ENCODE data around the gene AKR1B1. TPM values are rescaled to one million over a fixed set of nuclear protein-coding genes. Genes with fewer than 3 reads are reported as not detected.
"Not testable (repeated sequence)": the region's sequence is repeated elsewhere in the genome, so short reads cannot be mapped to it uniquely, and the experiment has no call there.

Gene AKR1B1
- total RNA-seq, 2 experiments from 2014 or later, result 75.7 to 167 TPM

DNA sequence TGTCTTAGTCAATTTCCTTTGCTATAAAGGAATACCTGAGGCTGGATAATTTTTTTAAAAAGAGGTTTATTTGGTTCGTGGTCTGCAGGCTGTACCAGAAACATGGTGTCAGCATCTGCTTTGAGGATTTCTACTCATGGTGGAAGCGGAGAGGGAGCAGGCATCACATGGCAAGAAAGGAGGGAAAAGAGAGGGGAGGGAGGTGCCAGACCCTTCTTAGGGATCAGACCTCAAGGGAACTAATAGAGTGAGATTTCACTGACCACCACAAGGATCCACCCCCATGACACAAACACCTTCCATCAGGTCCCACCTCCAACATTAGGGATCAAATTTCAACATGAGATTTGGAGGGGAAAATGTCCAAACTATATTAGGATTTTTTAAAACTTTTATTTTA lies 41.5 kb upstream of the AKR1B1 start:
- H3K36me3 ChIP-seq (ENCODE audit: insufficient read depth, low read length), result no peaks in the 10 kb centered on the region
- no peak overlapping the region for H3K4me2 ChIP-seq (ENCODE audit: low read length)
- ChIA-PET CTCF (ENCODE audit: unreplicated experiment) (no interaction called here), POLR2A (no interaction called here)
- H4K20me1 ChIP-seq (ENCODE audit: insufficient read depth, low read length), result no peaks in the 10 kb centered on the region
- TF ChIP-seq CTCF (conservative IDR thresholded peaks at IDR 0.05; ENCODE audit: low read length) (no peak), EZH2phosphoT487 (IDR thresholded peaks at IDR 0.05; ENCODE audit: borderline replicate concordance, low read depth, low read length) (no peak)
- H3K4me1 ChIP-seq (ENCODE audit: insufficient read depth, low read length, poor library complexity, severe bottlenecking), result no peaks in the 10 kb centered on the region
- no peak overlapping the region for H2AFZ ChIP-seq (ENCODE audit: low read length)
- H3K4me3 ChIP-seq (ENCODE audit: low read depth, low read length, poor library complexity, severe bottlenecking), result no peak overlapping the region
- no peaks in the 10 kb centered on the region for H3K9me3 ChIP-seq (ENCODE audit: low read length)
- no peak for DNase-seq (ENCODE audit: low spot score)
- no peaks in the 10 kb centered on the region for H3K79me2 ChIP-seq (ENCODE audit: insufficient read depth, low read depth, low read length)
- H3K27ac ChIP-seq (ENCODE audit: low read depth, low read length, poor library complexity, severe bottlenecking), result no peak overlapping the region
- H3K9me2 ChIP-seq (ENCODE audit: insufficient read depth, low read length), result no peaks in the 10 kb centered on the region
- intact Hi-C loops (cut with micrococcal nuclease; ENCODE audit: unreplicated experiment), result no loop called here
- no TSS peak for BruUV-seq (replicated peaks)

- Histone ChIP-seq H3K27ac (ENCODE audit: low read depth, low read length, poor library complexity, severe bottlenecking) (no peak overlapping the region), H3K36me3 (ENCODE audit: insufficient read depth, low read length) (no peaks in the 10 kb centered on the region), H3K4me3 (ENCODE audit: low read depth, low read length, poor library complexity, severe bottlenecking) (no peak overlapping the region), H3K9me2 (ENCODE audit: insufficient read depth, low read length) (no peaks in the 10 kb centered on the region), H3K9me3 (ENCODE audit: low read length) (no peaks in the 10 kb centered on the region), H3K4me2 (ENCODE audit: low read length) (no peak overlapping the region), H3K79me2 (ENCODE audit: insufficient read depth, low read depth, low read length) (no peaks in the 10 kb centered on the region), H4K20me1 (ENCODE audit: insufficient read depth, low read length) (no peaks in the 10 kb centered on the region), H3K4me1 (ENCODE audit: insufficient read depth, low read length, poor library complexity, severe bottlenecking) (no peaks in the 10 kb centered on the region), H2AFZ (ENCODE audit: low read length) (no peak overlapping the region)
- ChIA-PET POLR2A (interaction anchor here (0.7 kb wide), 1 partner anchor 560 kb away, joined by 5 read pairs; no protein-coding TSS in a partner anchor), CTCF (ENCODE audit: unreplicated experiment) (no interaction called here)
- intact Hi-C loops (cut with micrococcal nuclease; ENCODE audit: unreplicated experiment), result no loop called here
- no peak for TF ChIP-seq EZH2phosphoT487 (IDR thresholded peaks at IDR 0.05; ENCODE audit: borderline replicate concordance, low read depth, low read length)
- no peak for TF ChIP-seq CTCF (conservative IDR thresholded peaks at IDR 0.05; ENCODE audit: low read length)
- DNase-seq (ENCODE audit: low spot score), result no peak
- no TSS peak for BruUV-seq (replicated peaks)
Measured at GRCh38 chr7:134495546-134495945, 36.6 kb upstream of the AKR1B1 start.

GRCh38 chr7:134493091-134493490 lies 34.2 kb upstream of the AKR1B1 start:
- no peak for DNase-seq (ENCODE audit: low spot score)
- Histone ChIP-seq H3K4me2 (ENCODE audit: low read length) (no peak overlapping the region), H4K20me1 (ENCODE audit: insufficient read depth, low read length) (no peaks in the 10 kb centered on the region), H3K9me2 (ENCODE audit: insufficient read depth, low read length) (no peaks in the 10 kb centered on the region), H3K4me3 (ENCODE audit: low read depth, low read length, poor library complexity, severe bottlenecking) (no peak overlapping the region), H3K4me1 (ENCODE audit: insufficient read depth, low read length, poor library complexity, severe bottlenecking) (no peaks in the 10 kb centered on the region), H3K27ac (ENCODE audit: low read depth, low read length, poor library complexity, severe bottlenecking) (no peak overlapping the region), H3K79me2 (ENCODE audit: insufficient read depth, low read depth, low read length) (no peaks in the 10 kb centered on the region), H3K9me3 (ENCODE audit: low read length) (no peaks in the 10 kb centered on the region), H3K36me3 (ENCODE audit: insufficient read depth, low read length) (no peaks in the 10 kb centered on the region), H2AFZ (ENCODE audit: low read length) (no peak overlapping the region)
- no TSS peak for BruUV-seq (replicated peaks)
- ChIA-PET POLR2A (no interaction called here), CTCF (ENCODE audit: unreplicated experiment) (no interaction called here)
- TF ChIP-seq CTCF (conservative IDR thresholded peaks at IDR 0.05; ENCODE audit: low read length) (no peak), EZH2phosphoT487 (IDR thresholded peaks at IDR 0.05; ENCODE audit: borderline replicate concordance, low read depth, low read length) (no peak)
- intact Hi-C loops (cut with micrococcal nuclease; ENCODE audit: unreplicated experiment), result no loop called here

DNA sequence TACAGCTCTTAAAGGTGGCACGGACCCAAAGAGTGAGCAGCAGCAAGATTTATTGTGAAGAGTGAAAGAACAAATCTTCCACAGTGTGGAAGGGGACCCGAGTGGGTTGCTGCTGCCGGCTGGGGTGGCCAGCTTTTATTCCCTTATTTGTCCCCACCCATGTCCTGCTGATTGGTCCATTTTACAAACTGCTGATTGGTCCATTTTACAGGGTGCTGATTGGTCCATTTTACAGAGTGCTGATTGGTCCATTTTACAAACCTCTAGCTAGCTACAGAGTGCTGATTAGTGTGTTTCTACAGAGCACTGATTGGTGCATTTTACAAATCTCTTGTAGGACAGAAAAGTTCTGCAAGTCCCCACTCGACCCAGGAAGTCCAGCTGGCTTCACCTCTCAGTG lies 28.8 kb upstream of the AKR1B1 start:
- H4K20me1 ChIP-seq (ENCODE audit: insufficient read depth, low read length); H2AFZ ChIP-seq (ENCODE audit: low read length); H3K4me1 ChIP-seq (ENCODE audit: insufficient read depth, low read length, poor library complexity, severe bottlenecking); H3K79me2 ChIP-seq (ENCODE audit: insufficient read depth, low read depth, low read length); intact Hi-C loops (cut with micrococcal nuclease; ENCODE audit: unreplicated experiment); POLR2A ChIA-PET; H3K4me3 ChIP-seq (ENCODE audit: low read depth, low read length, poor library complexity, severe bottlenecking); BruUV-seq (replicated peaks); H3K4me2 ChIP-seq (ENCODE audit: low read length); CTCF ChIA-PET (ENCODE audit: unreplicated experiment); H3K9me2 ChIP-seq (ENCODE audit: insufficient read depth, low read length); H3K27ac ChIP-seq (ENCODE audit: low read depth, low read length, poor library complexity, severe bottlenecking); H3K36me3 ChIP-seq (ENCODE audit: insufficient read depth, low read length); DNase-seq (ENCODE audit: low spot score); H3K9me3 ChIP-seq (ENCODE audit: low read length): not testable (repeated sequence)

Measured in OCI-LY7 (cell line).